Stimulated activated memory B cell treated with anti-CD40 and anti-IgM and Interleukin-4, amounts not matched to agents 10 μg/mL and 1 μg/mL and 100 μg/mL, for 72 hours (primary cell): ENCODE results near the gene VCX.
"Not testable (repeated sequence)": the region's sequence is repeated elsewhere in the genome, so short reads cannot be mapped to it uniquely, and the experiment has no call there.

Experiments used
- ATAC-seq: fragments of 150-1000 bp; cut with Tn5 transposase; 2 replicates; pipeline ENCODE4 v1.10.0; 2021
- H3K27ac Mint-ChIP-seq: one replicate; pipeline ENCODE4 v1.8.0; 2022; ENCODE audit warnings: mild to moderate bottlenecking, mixed read lengths
- H3K27me3 Mint-ChIP-seq: one replicate; pipeline ENCODE4 v1.8.0; 2022; ENCODE audit warnings: mixed read lengths
- H3K36me3 Mint-ChIP-seq: one replicate; pipeline ENCODE4 v1.8.0; 2022; ENCODE audit warnings: mixed read lengths
- H3K4me1 Mint-ChIP-seq: one replicate; pipeline ENCODE4 v1.8.0; 2022; ENCODE audit warnings: mixed read lengths
- H3K4me3 Mint-ChIP-seq: one replicate; pipeline ENCODE4 v1.8.0; 2022; ENCODE audit warnings: mild to moderate bottlenecking, moderate library complexity, mixed read lengths
- H3K9me3 Mint-ChIP-seq: one replicate; pipeline ENCODE4 v1.8.0; 2022; ENCODE audit warnings: mixed read lengths

VCX gene

DNA sequence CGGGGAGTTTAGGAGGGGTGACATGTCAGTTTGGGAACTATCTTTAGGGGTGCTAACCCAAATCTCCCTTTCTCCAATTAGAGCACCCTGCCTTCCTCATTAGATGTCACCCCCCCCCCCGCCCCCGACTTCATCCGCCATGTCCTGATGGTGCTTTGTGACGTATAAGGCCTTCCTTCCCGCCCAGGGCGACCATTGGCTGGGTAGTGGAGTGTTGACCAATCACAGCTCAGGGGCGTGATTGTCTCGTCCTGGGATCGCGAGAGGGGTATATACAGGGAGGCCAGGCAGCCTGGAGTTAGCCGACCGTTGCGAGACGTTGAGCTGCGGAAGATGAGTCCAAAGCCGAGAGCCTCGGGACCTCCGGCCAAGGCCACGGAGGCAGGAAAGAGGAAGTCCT lies at the start of gene VCX:
Gene VCX, plus strand, starts transcription at position 301 of the 400 bp plus-strand sequence. Its CDS starts 33 bp downstream, at position 334.
- ATAC-seq, H3K27ac Mint-ChIP-seq, H3K4me3 Mint-ChIP-seq, H3K4me1 Mint-ChIP-seq, H3K27me3 Mint-ChIP-seq, H3K9me3 Mint-ChIP-seq, H3K36me3 Mint-ChIP-seq: not testable (repeated sequence)

DNA sequence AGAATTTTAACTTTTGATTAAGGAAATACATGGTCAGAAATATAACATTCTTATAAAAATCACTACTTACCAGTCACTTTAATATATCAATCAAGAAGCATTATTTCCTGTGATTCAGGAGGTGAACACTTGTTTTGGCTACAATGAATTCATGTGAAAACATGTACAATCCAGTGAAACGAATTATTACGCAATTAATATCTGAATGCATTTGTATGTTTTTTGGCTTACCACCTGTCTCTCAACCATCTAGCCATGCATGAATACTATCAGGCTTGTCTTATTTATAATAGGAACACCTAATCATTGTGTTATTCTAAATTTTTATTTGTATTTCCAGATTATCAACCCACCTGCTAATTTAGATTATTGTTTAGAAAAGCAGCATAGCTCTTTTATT lies 44.6 kb upstream of the VCX start:
- no peaks in the 10 kb centered on the region for H3K27me3 Mint-ChIP-seq
- H3K36me3 Mint-ChIP-seq = no peaks in the 10 kb centered on the region

DNA sequence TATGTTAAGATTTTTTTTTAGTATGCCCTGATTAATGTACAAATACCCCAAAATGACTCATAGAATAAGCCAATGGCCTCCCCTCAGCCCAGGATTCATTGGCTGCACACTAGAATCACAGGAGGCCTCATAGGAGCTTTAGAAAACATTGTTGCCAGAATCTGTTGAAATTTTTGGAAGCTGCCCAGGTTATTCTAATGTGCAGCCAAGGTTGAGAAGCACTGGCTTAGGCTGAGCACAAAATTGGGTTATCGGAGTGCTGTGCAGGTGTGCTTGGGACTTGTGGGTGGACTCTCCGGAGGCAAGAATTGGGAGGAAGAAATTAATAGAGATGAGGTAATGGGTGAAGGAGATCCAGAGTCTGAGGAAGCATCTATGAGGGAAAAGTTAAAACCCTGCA lies 41.3 kb upstream of the VCX start:
- H3K27ac Mint-ChIP-seq = no peak overlapping the region
- H3K4me1 Mint-ChIP-seq = peaks cover 6% of the 10 kb centered on the region
- H3K27me3 Mint-ChIP-seq = no peaks in the 10 kb centered on the region
- H3K36me3 Mint-ChIP-seq = no peaks in the 10 kb centered on the region
- H3K4me3 Mint-ChIP-seq = no peak overlapping the region
- ATAC-seq = no peak
- H3K9me3 Mint-ChIP-seq = peaks cover 4% of the 10 kb centered on the region

More for the DNA sequence above, 44.6 kb upstream of the VCX start:
- ATAC-seq = no peak
- Mint-ChIP-seq H3K27ac (no peak overlapping the region), H3K4me3 (no peak overlapping the region), H3K4me1 (peaks cover 6% of the 10 kb centered on the region), H3K9me3 (peaks cover 4% of the 10 kb centered on the region)

DNA sequence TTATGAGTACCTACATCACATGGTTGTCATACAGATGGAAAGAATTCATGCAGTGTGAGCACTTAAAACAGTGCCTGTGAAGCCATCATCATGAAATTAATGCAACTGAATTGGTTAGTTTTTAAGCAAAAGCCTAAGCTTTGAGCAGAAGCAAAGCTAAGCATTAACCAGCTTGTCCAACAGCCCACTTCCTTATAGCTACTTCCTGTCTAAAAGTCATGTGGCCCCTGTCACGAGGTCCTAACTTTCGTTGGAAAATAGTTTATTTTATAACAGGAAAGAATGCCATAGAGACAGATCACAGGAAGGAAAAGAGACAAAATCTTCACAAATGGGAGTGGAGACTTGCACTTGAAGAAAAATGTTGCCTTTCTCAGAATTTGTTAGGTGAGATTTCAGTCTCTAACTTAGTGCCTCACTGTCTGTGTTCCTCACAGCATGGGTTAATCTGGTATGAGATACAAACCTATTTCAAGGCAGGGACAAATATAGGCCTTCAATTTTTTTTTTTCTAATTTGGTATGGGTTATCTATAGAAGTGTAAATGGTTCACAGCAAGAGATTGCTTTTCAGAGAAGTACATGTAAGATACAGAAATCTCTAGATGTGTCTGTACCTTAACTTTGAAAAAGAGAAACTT lies 27.7 kb upstream of the VCX start:
- no peak overlapping the region for H3K4me3 Mint-ChIP-seq
- peaks cover 5% of the 10 kb centered on the region for H3K9me3 Mint-ChIP-seq
- ATAC-seq = no peak
- no peaks in the 10 kb centered on the region for H3K36me3 Mint-ChIP-seq
- no peak overlapping the region for H3K27ac Mint-ChIP-seq
- no peaks in the 10 kb centered on the region for H3K4me1 Mint-ChIP-seq
- peaks cover 9% of the 10 kb centered on the region for H3K27me3 Mint-ChIP-seq

DNA sequence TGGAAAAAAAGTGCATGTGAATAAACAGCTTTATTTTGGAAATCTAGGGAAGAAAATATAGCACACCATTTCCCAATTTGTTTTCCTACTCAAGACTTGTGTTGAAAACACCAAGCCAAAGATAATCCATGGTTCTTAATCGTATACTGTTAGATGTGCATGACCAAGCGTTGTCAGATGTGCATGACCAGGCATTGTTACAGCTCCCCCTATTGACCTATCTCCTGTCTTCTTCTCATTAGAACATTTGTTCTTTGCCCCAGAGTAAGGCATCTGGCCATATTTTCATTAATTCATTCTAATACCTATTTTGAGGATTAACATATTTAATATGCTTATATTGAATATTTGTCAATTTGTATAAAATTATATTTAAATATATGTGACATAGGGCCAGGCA lies 14.4 kb upstream of the VCX start:
- no peaks in the 10 kb centered on the region for H3K4me1 Mint-ChIP-seq
- H3K4me3 Mint-ChIP-seq = no peak overlapping the region
- no peaks in the 10 kb centered on the region for H3K27me3 Mint-ChIP-seq
- H3K27ac Mint-ChIP-seq = no peak overlapping the region
- H3K36me3 Mint-ChIP-seq = no peaks in the 10 kb centered on the region
- no peaks in the 10 kb centered on the region for H3K9me3 Mint-ChIP-seq
- ATAC-seq = no peak

DNA sequence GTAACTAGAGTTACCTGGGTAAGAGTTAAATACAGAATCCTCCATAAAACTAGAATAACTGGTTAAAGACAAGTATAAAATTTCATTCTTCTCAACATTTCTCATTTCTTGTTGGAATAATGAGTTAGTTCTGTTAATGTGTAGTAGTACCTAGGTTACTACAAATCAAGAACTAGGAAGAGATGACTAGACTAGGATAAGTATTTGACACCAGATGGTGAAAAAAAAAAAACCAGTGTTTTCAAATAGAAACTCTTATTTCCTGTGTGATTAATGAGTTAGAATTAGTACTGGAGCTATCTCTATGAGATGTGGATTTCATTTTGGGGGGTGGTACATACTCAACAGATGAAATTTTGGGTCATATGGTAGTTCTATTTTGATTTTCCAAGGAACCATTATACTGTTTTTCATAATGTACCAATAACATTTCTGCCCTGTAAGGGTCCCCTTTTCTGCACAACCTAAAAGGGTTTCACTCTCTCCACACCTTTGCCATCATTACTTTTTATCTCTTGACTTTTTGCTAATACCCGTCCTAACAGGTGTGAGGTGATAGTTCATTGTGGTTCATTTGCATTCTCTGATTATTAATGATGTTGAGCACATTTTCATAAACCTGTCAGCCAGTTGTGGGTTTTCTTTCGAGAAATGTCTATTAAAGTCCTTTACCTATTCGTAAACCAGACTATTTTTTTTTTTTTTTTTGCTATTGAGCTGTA lies 1.7 kb upstream of the VCX start:
- H3K4me3 Mint-ChIP-seq = no peak overlapping the region
- no peaks in the 10 kb centered on the region for H3K36me3 Mint-ChIP-seq
- no peaks in the 10 kb centered on the region for H3K9me3 Mint-ChIP-seq
- no peaks in the 10 kb centered on the region for H3K4me1 Mint-ChIP-seq
- ATAC-seq = no peak
- no peak overlapping the region for H3K27ac Mint-ChIP-seq
- no peaks in the 10 kb centered on the region for H3K27me3 Mint-ChIP-seq

DNA sequence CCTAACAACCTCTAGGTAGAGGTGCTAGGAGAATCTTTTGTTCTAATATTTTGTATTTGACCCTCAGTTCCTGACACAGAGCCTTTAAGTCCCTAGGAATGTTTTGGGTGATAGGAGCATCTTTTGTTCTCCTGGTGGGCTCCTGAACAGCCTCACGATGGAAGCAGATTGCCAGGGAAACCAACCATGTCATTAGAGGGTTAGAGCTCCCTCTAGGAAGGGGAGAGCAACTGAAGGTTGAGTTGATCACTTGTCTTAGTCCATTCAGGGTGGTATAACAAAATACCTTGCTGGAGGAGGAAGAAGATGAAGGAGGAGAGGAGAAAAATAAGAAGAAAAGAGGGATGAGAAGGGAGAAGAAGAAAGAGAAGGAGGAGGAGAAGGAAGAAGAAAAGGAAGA lies 9.2 kb downstream of the VCX start:
- ATAC-seq = no peak
- H3K36me3 Mint-ChIP-seq = no peaks in the 10 kb centered on the region
- H3K27ac Mint-ChIP-seq = no peak overlapping the region
- no peak overlapping the region for H3K4me3 Mint-ChIP-seq
- no peaks in the 10 kb centered on the region for H3K27me3 Mint-ChIP-seq
- no peaks in the 10 kb centered on the region for H3K9me3 Mint-ChIP-seq
- no peaks in the 10 kb centered on the region for H3K4me1 Mint-ChIP-seq

DNA sequence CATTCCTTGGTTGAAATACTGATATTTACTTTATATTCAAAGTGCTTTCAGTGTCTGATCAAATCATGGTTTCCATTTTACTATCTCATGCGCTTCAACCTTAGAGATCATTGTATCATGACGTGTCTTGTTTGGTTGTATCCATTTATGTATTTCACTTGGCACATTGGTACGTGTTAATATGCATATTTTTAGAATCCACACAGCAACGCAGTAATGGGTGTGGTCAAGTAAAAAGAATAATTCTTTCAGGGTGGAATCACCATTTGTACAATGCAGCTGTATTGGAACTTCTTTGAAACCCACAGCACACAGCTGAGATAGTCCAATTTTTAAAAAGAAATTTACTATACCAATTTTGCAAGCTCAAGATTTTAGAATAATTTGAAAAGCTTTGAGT lies 29.1 kb downstream of the VCX start:
- Mint-ChIP-seq H3K4me3 (no peak overlapping the region), H3K9me3 (no peaks in the 10 kb centered on the region), H3K27ac (no peak overlapping the region), H3K36me3 (no peaks in the 10 kb centered on the region), H3K4me1 (no peaks in the 10 kb centered on the region), H3K27me3 (no peaks in the 10 kb centered on the region)
- no peak for ATAC-seq

DNA sequence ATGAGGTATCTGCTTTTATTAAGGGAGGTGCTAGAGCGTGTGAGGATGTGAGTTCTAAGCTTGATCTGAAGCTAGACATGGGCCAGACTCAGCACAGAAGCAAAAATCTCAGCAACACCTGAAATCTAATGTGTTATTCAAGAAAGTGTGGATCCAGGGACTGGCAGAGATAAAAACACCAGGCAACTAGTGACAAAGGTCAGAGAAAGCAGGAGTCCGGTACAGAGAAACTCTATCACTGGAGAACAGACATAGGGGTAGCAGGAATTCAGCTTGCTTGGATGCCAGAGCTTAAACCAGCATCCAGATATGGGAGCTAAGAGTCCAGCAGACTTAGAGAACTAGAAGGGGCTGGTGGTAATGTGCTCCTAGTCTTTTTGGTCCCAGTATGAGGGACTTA lies 34.0 kb downstream of the VCX start:
- Mint-ChIP-seq H3K36me3 (no peaks in the 10 kb centered on the region), H3K27ac (no peak overlapping the region), H3K27me3 (no peaks in the 10 kb centered on the region), H3K9me3 (no peaks in the 10 kb centered on the region), H3K4me1 (no peaks in the 10 kb centered on the region), H3K4me3 (no peak overlapping the region)
- ATAC-seq = no peak

DNA sequence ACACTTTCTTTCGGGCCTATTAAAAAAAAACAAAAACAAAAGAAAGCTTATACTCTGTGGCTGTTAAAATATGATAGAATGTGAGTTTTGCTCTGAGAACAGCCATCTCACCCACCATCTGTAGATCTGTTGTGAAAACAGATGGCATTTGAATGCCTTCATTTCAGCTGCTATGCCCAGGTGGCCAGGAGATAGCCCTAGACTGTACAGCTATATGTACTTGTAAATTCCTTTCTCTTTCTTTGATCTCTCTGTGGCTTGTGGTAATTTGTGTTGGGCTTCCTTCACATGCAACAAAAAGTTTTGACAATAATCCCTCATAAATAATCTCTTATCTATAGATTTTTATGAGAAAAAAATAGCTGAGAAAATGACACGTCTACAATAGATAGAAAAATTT lies 46.2 kb downstream of the VCX start:
- no peak overlapping the region for H3K4me3 Mint-ChIP-seq
- H3K36me3 Mint-ChIP-seq = no peaks in the 10 kb centered on the region
- ATAC-seq = no peak
- H3K27ac Mint-ChIP-seq = no peak overlapping the region
- no peaks in the 10 kb centered on the region for H3K4me1 Mint-ChIP-seq
- no peaks in the 10 kb centered on the region for H3K27me3 Mint-ChIP-seq
- no peaks in the 10 kb centered on the region for H3K9me3 Mint-ChIP-seq

DNA sequence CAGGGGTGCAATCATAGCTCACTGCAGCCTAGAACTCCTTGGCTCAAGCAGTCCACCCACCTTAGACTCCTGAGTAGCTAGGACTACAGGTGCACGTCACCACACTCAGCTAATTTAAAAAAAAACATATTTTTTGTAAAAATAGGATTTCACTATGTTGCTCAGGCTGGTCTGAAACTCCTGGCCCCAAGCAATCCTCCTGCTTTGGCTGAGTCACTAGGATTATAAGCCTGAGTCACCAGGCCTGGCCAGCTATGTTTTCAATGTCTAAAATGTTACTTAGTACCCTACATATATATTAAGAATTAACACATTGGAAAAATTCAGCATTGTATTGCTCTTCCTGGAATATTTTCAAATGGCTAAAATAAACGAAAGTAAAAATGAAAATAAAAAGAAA lies 46.7 kb downstream of the VCX start:
- H3K4me1 Mint-ChIP-seq = no peaks in the 10 kb centered on the region
- no peak overlapping the region for H3K27ac Mint-ChIP-seq
- H3K9me3 Mint-ChIP-seq = no peaks in the 10 kb centered on the region
- no peaks in the 10 kb centered on the region for H3K27me3 Mint-ChIP-seq
- no peaks in the 10 kb centered on the region for H3K36me3 Mint-ChIP-seq
- no peak overlapping the region for H3K4me3 Mint-ChIP-seq
- ATAC-seq = no peak

DNA sequence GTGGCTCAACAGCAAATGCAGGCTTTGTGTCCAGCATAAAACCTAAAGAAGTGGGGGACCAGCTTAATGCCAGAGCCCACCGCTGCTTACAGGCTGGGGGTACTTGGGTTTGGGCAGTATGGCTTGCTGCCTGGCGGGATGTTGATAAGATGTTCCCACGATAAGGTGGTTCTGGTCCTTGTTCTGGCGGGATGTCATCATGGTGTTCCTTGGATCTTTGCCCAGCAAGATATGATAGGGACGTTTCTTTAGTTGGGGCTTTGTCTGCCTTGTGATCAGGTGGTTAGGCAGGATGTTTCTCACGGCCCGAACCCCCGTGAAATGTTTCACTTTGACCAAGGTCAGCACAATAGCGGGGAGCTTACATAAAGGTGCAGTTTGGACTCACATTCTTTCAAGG lies 49.0 kb downstream of the VCX start:
- no peak for ATAC-seq
- H3K27me3 Mint-ChIP-seq = no peaks in the 10 kb centered on the region
- H3K36me3 Mint-ChIP-seq = no peaks in the 10 kb centered on the region
- H3K27ac Mint-ChIP-seq = no peak overlapping the region
- H3K4me1 Mint-ChIP-seq = no peaks in the 10 kb centered on the region
- no peak overlapping the region for H3K4me3 Mint-ChIP-seq
- H3K9me3 Mint-ChIP-seq = no peaks in the 10 kb centered on the region
